Measurements from ENCODE around the gene STARD7. TPM values are rescaled to one million over a fixed set of nuclear protein-coding genes. Genes with fewer than 3 reads are reported as not detected.

Gene STARD7
- total RNA-seq, 1 experiment from 2014 or later = 224 TPM

DNA sequence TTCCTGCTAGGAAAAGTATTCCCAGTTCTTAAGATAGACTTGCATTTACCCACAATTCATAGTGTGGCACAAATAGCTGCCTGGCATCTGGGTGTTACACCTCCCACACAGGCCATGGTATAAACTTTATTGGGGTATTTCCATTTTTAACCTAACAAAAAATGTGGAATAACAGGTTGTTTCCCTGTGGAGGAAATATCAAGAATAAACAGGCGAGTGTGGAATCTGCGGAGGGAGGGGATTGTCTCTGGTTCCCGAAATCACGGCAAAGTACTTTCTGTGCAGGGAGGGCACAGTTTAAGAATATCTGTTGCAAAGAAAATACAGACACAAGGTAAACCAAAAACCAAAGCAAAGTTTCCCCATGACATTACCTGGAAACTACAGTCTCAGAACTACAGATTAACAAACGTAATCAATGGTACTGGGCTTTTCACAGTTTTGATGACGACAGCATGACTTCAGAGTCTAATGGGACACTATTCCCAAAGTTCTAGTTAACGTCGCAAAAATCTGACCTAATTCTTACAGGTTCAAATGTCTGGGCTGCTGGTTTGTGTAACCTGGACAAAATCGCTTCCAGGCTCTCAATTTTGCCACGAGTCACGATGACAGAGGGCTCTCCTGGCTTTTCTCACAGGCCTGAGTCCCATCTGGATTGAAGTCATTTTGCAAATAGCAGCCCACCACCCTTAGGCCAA is 1.4 kb downstream of the STARD7 start:
- peak overlapping the region; percentile 96 for H3K4me3 Mint-ChIP-seq (ENCODE audit: unreplicated experiment)
- ChIA-PET POLR2A (no interaction called here), CTCF (interaction anchor here (2.7 kb wide), 1 partner anchor 54 kb away, joined by 21 read pairs; no protein-coding TSS in a partner anchor)
- Histone ChIP-seq H3K4me1 (peaks cover 37% of the 10 kb centered on the region), H3K4me3 (ENCODE audit: low read depth, low read length) (peak overlapping the region; percentile 68), H3K9me3 (no peaks in the 10 kb centered on the region), H3K36me3 (ENCODE audit: control insufficient read depth, insufficient read depth, low read length) (no peaks in the 10 kb centered on the region), H3K27me3 (replicated peaks; ENCODE audit: control insufficient read depth, insufficient read depth, low read length) (no peaks in the 10 kb centered on the region)
- TSS peak; percentile 57 for BruUV-seq (replicated peaks)
- no peaks in the 10 kb centered on the region for H3K27me3 Mint-ChIP-seq (ENCODE audit: insufficient read depth, unreplicated experiment)
- H3K36me3 Mint-ChIP-seq (ENCODE audit: insufficient read depth, unreplicated experiment) = peaks cover 45% of the 10 kb centered on the region
- H3K27ac Mint-ChIP-seq (ENCODE audit: unreplicated experiment) = peak overlapping the region; percentile 80
- TF ChIP-seq, protein P1, sequence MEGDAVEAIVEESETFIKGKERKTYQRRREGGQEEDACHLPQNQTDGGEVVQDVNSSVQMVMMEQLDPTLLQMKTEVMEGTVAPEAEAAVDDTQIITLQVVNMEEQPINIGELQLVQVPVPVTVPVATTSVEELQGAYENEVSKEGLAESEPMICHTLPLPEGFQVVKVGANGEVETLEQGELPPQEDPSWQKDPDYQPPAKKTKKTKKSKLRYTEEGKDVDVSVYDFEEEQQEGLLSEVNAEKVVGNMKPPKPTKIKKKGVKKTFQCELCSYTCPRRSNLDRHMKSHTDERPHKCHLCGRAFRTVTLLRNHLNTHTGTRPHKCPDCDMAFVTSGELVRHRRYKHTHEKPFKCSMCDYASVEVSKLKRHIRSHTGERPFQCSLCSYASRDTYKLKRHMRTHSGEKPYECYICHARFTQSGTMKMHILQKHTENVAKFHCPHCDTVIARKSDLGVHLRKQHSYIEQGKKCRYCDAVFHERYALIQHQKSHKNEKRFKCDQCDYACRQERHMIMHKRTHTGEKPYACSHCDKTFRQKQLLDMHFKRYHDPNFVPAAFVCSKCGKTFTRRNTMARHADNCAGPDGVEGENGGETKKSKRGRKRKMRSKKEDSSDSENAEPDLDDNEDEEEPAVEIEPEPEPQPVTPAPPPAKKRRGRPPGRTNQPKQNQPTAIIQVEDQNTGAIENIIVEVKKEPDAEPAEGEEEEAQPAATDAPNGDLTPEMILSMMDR (IDR thresholded peaks at IDR 0.05; ENCODE audit: insufficient read depth in 1 of 2, low read depth in 1 of 2, low read length in 1 of 2, severe bottlenecking in 1 of 2, unreplicated experiment in 1 of 2) = no peak
- intact Hi-C loops (cut with micrococcal nuclease; ENCODE audit: unreplicated experiment) = no loop called here
- H3K9me3 Mint-ChIP-seq (ENCODE audit: unreplicated experiment) = no peaks in the 10 kb centered on the region
- no peak for DNase-seq
- H3K4me1 Mint-ChIP-seq (ENCODE audit: low read depth, unreplicated experiment) = peaks cover 28% of the 10 kb centered on the region

GRCh38 chr2:96205888-96206287 is 2.7 kb downstream of the STARD7 start:
- Histone ChIP-seq H3K4me3 (ENCODE audit: low read depth, low read length) (no peak overlapping the region), H3K36me3 (ENCODE audit: control insufficient read depth, insufficient read depth, low read length) (no peaks in the 10 kb centered on the region; the same call in 1 of the 2 replicates), H3K4me1 (peaks cover 35% of the 10 kb centered on the region), H3K27me3 (replicated peaks; ENCODE audit: control insufficient read depth, insufficient read depth, low read length) (no peaks in the 10 kb centered on the region), H3K9me3 (no peaks in the 10 kb centered on the region)
- H3K36me3 Mint-ChIP-seq (ENCODE audit: insufficient read depth, unreplicated experiment) = peaks cover 45% of the 10 kb centered on the region
- TF ChIP-seq, protein P1 (IDR thresholded peaks at IDR 0.05; ENCODE audit: insufficient read depth in 1 of 2, low read depth in 1 of 2, low read length in 1 of 2, severe bottlenecking in 1 of 2, unreplicated experiment in 1 of 2) = no peak
- H3K27ac Mint-ChIP-seq (ENCODE audit: unreplicated experiment) = peak overlapping the region; percentile 43
- no peaks in the 10 kb centered on the region for H3K9me3 Mint-ChIP-seq (ENCODE audit: unreplicated experiment)
- BruUV-seq (replicated peaks) = no TSS peak
- CTCF ChIA-PET = interaction anchor here (1.4 kb wide), 1 partner anchor 55 kb away, joined by 4 read pairs; no protein-coding TSS in a partner anchor
- DNase-seq = no peak
- POLR2A ChIA-PET = interaction anchor here (1.1 kb wide), 1 partner anchor 130 kb away, joined by 3 read pairs; the partner anchor contains the start of gene NCAPH
- H3K4me3 Mint-ChIP-seq (ENCODE audit: unreplicated experiment) = peak overlapping the region; percentile 59
- no peaks in the 10 kb centered on the region for H3K27me3 Mint-ChIP-seq (ENCODE audit: insufficient read depth, unreplicated experiment)
- peaks cover 28% of the 10 kb centered on the region for H3K4me1 Mint-ChIP-seq (ENCODE audit: low read depth, unreplicated experiment)
- intact Hi-C loops (cut with micrococcal nuclease; ENCODE audit: unreplicated experiment) = no loop called here

DNA sequence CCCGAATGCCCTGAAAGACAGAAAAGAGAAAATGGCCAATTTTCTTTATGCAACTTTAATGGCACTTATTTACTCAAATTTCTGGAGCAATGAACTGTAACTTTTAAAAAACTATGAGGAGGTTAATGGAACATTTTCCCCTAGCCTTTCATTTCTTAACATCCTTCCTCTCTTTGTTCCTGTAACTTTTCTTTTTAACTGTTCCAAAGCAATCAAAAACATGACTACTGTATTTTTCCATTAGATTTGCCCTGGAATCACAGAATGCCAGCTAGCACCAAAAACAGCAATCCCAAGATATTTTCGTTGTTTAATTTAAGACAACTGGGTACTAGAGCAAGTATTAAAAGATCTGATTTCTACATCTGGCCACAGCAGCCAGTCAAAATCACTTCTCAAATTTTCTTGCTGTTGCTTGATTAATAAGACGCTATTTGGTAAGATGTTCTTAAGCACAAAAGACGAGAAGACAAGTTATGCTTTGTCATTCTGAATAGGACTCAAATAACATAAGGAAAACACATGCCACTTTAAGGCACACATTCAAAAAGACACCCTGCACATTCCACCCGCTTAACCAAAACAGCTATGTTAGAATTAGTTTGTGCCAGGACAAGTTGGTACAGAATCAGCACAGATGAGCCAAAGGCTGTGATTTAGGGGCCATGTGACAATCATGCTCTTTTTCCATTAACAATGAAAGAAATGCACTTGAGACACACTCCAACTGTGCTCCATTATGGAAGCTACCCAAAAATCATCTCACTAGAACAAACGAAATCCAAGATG is 3.6 kb downstream of the STARD7 start:
- no TSS peak for BruUV-seq (replicated peaks)
- ChIA-PET CTCF (interaction anchor here (1.4 kb wide), 1 partner anchor 55 kb away, joined by 4 read pairs; no protein-coding TSS in a partner anchor), POLR2A (interaction anchor here (0.6 kb wide), 1 partner anchor 18 kb away, joined by 3 read pairs; no protein-coding TSS in a partner anchor)
- H3K9me3 ChIP-seq = no peaks in the 10 kb centered on the region
- no peaks in the 10 kb centered on the region; the same call in 1 of the 2 replicates for H3K36me3 ChIP-seq (ENCODE audit: control insufficient read depth, insufficient read depth, low read length)
- peaks cover 33% of the 10 kb centered on the region for H3K4me1 ChIP-seq
- no peaks in the 10 kb centered on the region for H3K27me3 ChIP-seq (replicated peaks; ENCODE audit: control insufficient read depth, insufficient read depth, low read length)
- no peak overlapping the region for H3K27ac Mint-ChIP-seq (ENCODE audit: unreplicated experiment)
- H3K27me3 Mint-ChIP-seq (ENCODE audit: insufficient read depth, unreplicated experiment) = no peaks in the 10 kb centered on the region
- H3K4me1 Mint-ChIP-seq (ENCODE audit: low read depth, unreplicated experiment) = peaks cover 23% of the 10 kb centered on the region
- no peaks in the 10 kb centered on the region for H3K9me3 Mint-ChIP-seq (ENCODE audit: unreplicated experiment)
- no peak overlapping the region for H3K4me3 Mint-ChIP-seq (ENCODE audit: unreplicated experiment)
- H3K4me3 ChIP-seq (ENCODE audit: low read depth, low read length) = no peak overlapping the region
- no peak for DNase-seq
- intact Hi-C loops (cut with micrococcal nuclease; ENCODE audit: unreplicated experiment) = no loop called here
- peaks cover 45% of the 10 kb centered on the region for H3K36me3 Mint-ChIP-seq (ENCODE audit: insufficient read depth, unreplicated experiment)
- TF ChIP-seq, protein P1 (IDR thresholded peaks at IDR 0.05; ENCODE audit: insufficient read depth in 1 of 2, low read depth in 1 of 2, low read length in 1 of 2, severe bottlenecking in 1 of 2, unreplicated experiment in 1 of 2) = no peak
